Psoas muscle (tissue), 8 donors: ENCODE data around the gene CYP1A1. TPM values are rescaled to one million over a fixed set of nuclear protein-coding genes. Genes with fewer than 3 reads are reported as not detected.

Source experiments
- ATAC-seq, 4 donors: fragments of 200-7000 bp; cut with Tn5 transposase; one replicate each; pipeline ENCODE4 v1.9.1; 2020; ENCODE audit warnings: moderate library complexity in 3 of 4, mild to moderate bottlenecking in 2 of 4
- DNase-seq, 2 donors: peaks; one replicate each; pipeline ENCODE4 v3.0.0-alpha.2; 2020
- H3K27ac ChIP-seq: fragments of 200-600 bp; one replicate; pipeline ENCODE4 v1.8.0; 2022
- H3K27me3 ChIP-seq, 3 donors: fragments of 200-600 bp in 1 of 3; one replicate each; pipeline versions ENCODE4 v1.6.1 to v1.8.0; 2013 to 2022; ENCODE audit warnings: low read length in 2 of 3, mild to moderate bottlenecking in 2 of 3, moderate library complexity in 1 of 3; ENCODE audit not compliant: insufficient read depth in 3 of 3
- H3K36me3 ChIP-seq, 2 donors: fragments of 200-600 bp in 1 of 2; one replicate each; pipeline versions ENCODE4 v1.6.1 to v1.8.0; 2013 to 2022; ENCODE audit warnings: low read depth in 1 of 2, mild to moderate bottlenecking in 1 of 2, moderate library complexity in 1 of 2; ENCODE audit not compliant: insufficient read depth in 1 of 2
- H3K4me1 ChIP-seq: fragments of 200-600 bp; one replicate; pipeline ENCODE4 v1.8.0; 2022
- H3K4me3 ChIP-seq: fragments of 200-600 bp; one replicate; pipeline ENCODE4 v1.8.0; 2022; ENCODE audit warnings: mild to moderate bottlenecking
- H3K9me3 ChIP-seq: fragments of 200-600 bp; one replicate; pipeline ENCODE4 v1.8.0; 2022
- WGBS, 3 donors: extraction: QIAGEN DNeasy Blood & Tissue Kit; methylation state at CpG; one replicate each; pipeline versions ENCODE4 v1.1.6 to v1.1.7; 2013; 5-methylcytosine and 5-hydroxymethylcytosine counted together
- intact Hi-C, 2 donors: fragments of 100-400 bp; cut with DNase I; formaldehyde crosslinking; loops; one replicate each; pipeline versions ENCODE4 v1.11.0 to v1.14.2; 2022
- polyA plus RNA-seq, 3 donors: library from polyadenylated mRNA; stranded (reverse); fragments of 200-250 nt; gene quantifications; one replicate each; pipeline ENCODE4 v1.2.3, GENCODE V29; 2013
- total RNA-seq, 4 donors: library from RNA; stranded (reverse); fragmentation: NEBNext Ultra II Directional in 2 of 4; extraction: Animal tissue kit (Norgen Biotek cat#: 25700) in 2 of 4; gene quantifications; one replicate each; pipeline versions ENCODE4 v1.2.1 to v1.2.4, GENCODE V29; 2021 to 2023
- TF ChIP-seq, protein P1 (sequence below): fragments of 200-600 bp; IDR thresholded peaks from one replicate; pipeline ENCODE4 v1.8.0; 2022; ENCODE audit warnings: antibody characterized with exemption
- donor health status: healthy with polysubstance abuse.
- donor health status: DM: no; HTN: no; CAD: no; lungs with moderate emphysema.
- donor health status: Bipolar disorder and iron deficiency.
- donor health status: healthy.
- donor health status: DM: yes; HTN: yes; CAD: no.
- donor health status: DM: no; HTN: no; CAD: no.
- donor health status: DM: no; HTN: no; CAD: no.
- donor health status: DM: yes; HTN: yes; CAD: no.

Gene CYP1A1
- total and polyA plus RNA-seq, 7 donors, result 0.11 to 3.0 (median 0.61) TPM; not detected in 2

- 84 to 92% (median 85%) methylated on average over 15 of the region's 15 CpGs for WGBS, 3 donors
- ATAC-seq (no peak), DNase-seq (peak in 1 of 2 donors; percentile 23)
- TF ChIP-seq, protein P1, sequence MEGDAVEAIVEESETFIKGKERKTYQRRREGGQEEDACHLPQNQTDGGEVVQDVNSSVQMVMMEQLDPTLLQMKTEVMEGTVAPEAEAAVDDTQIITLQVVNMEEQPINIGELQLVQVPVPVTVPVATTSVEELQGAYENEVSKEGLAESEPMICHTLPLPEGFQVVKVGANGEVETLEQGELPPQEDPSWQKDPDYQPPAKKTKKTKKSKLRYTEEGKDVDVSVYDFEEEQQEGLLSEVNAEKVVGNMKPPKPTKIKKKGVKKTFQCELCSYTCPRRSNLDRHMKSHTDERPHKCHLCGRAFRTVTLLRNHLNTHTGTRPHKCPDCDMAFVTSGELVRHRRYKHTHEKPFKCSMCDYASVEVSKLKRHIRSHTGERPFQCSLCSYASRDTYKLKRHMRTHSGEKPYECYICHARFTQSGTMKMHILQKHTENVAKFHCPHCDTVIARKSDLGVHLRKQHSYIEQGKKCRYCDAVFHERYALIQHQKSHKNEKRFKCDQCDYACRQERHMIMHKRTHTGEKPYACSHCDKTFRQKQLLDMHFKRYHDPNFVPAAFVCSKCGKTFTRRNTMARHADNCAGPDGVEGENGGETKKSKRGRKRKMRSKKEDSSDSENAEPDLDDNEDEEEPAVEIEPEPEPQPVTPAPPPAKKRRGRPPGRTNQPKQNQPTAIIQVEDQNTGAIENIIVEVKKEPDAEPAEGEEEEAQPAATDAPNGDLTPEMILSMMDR, result no peak
- no peaks in the 10 kb centered on the region for H3K9me3 ChIP-seq
- no peaks in the 10 kb centered on the region for H3K4me1 ChIP-seq
- peaks cover 0 to 2% (median 0%) of the 10 kb centered on the region in 3 donors for H3K27me3 ChIP-seq
- H3K36me3 ChIP-seq, result no peaks in the 10 kb centered on the region
- intact Hi-C loops, result no loop called here
- H3K27ac ChIP-seq, result no peak overlapping the region
- no peak overlapping the region for H3K4me3 ChIP-seq
These were observed 38.1 kb upstream of the CYP1A1 start for GRCh38 chr15:74763416-74763815.

DNA sequence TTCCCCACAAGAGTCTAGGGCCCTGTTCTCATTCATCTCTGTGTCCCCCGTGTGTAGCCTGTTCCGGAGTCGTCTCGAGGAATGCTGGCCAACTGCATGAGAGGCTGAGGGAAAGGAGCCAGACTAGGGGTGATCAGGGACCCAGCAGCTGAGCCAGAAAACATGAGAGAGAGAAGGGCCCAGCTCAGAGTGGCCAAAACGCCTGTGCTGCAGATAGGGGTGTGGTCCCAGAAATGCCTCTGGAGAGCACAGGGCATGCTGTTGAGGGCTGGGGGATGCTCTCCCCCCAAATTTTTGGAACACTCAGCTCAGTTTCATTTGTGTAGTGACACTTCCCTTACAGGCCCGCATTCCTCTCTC lies 37.4 kb upstream of the CYP1A1 start:
- WGBS, 3 donors, result 23 to 33% (median 24%) methylated on average over 6 of the region's 6 CpGs
- ATAC-seq, result no peak

DNA sequence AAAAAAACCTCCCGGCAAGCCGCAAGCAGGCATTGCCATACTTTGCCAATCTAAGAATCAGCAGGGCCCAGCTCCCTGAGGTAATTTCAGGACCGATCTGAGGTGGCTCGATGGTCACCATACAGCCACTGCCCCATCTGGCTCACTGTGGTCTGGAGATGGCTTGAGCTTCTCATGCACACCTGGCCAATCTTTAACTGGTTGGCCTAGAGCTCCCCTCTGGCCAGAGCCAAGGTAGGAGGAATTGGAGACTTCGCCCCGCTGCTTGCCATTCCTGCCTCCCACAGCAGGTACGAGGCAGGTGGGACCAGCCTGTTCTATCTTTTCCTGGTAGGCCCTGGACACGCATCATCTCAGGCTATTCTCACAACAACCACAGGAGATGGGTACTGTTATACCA lies 33.4 kb upstream of the CYP1A1 start:
- ATAC-seq (no peak), DNase-seq (peak in 1 of 2 donors; percentile 31)
- H3K27ac ChIP-seq, result no peak overlapping the region
- H3K36me3 ChIP-seq, result no peaks in the 10 kb centered on the region
- WGBS, 3 donors, result 92 to 94% (median 92%) methylated on average over 8 of the region's 8 CpGs
- no peaks in the 10 kb centered on the region for H3K4me1 ChIP-seq
- H3K9me3 ChIP-seq, result no peaks in the 10 kb centered on the region
- H3K27me3 ChIP-seq, result peaks cover 0 to under 1% (median 0%) of the 10 kb centered on the region in 3 donors
- no peak overlapping the region for H3K4me3 ChIP-seq
- TF ChIP-seq, protein P1, result no peak
- intact Hi-C loops, result no loop called here

More for the DNA sequence above, 37.4 kb upstream of the CYP1A1 start:
- Histone ChIP-seq H3K4me3 (no peak overlapping the region), H3K27ac (no peak overlapping the region), H3K27me3 (peaks cover 0 to 2% (median 0%) of the 10 kb centered on the region in 3 donors), H3K9me3 (no peaks in the 10 kb centered on the region), H3K36me3 (no peaks in the 10 kb centered on the region), H3K4me1 (no peaks in the 10 kb centered on the region)
- DNase-seq, result no peak
- TF ChIP-seq, protein P1, result no peak
- intact Hi-C loops, result no loop called here

DNA sequence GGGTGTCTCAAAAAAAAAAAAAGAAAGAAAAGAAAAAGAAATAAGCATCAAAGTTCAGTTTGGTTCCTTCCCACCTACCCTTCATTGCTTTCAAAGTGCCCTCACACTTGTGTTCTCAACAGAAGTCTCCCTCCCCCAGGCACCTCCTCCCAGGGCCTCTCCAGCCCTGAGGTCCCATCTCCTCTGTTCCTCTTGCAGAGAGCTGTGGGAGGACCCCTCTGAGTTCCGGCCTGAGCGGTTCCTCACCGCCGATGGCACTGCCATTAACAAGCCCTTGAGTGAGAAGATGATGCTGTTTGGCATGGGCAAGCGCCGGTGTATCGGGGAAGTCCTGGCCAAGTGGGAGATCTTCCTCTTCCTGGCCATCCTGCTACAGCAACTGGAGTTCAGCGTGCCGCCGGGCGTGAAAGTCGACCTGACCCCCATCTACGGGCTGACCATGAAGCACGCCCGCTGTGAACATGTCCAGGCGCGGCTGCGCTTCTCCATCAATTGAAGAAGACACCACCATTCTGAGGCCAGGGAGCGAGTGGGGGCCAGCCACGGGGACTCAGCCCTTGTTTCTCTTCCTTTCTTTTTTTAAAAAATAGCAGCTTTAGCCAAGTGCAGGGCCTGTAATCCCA lies 29.4 kb upstream of the CYP1A1 start:
- intact Hi-C loops, result no loop called here
- no peaks in the 10 kb centered on the region for H3K27me3 ChIP-seq
- H3K36me3 ChIP-seq, result no peaks in the 10 kb centered on the region
- DNase-seq (peak in 1 of 2 donors; percentile 26), ATAC-seq (no peak)
- TF ChIP-seq, protein P1, result no peak
- no peaks in the 10 kb centered on the region for H3K9me3 ChIP-seq
- H3K4me1 ChIP-seq, result no peaks in the 10 kb centered on the region
- 68 to 76% (median 73%) methylated on average over 20 of the region's 20 CpGs for WGBS, 3 donors
- no peak overlapping the region for H3K27ac ChIP-seq
- no peak overlapping the region for H3K4me3 ChIP-seq

- Histone ChIP-seq H3K27me3 (no peaks in the 10 kb centered on the region), H3K4me3 (no peak overlapping the region), H3K9me3 (no peaks in the 10 kb centered on the region), H3K27ac (no peak overlapping the region), H3K4me1 (no peaks in the 10 kb centered on the region), H3K36me3 (no peaks in the 10 kb centered on the region)
- intact Hi-C loops, result no loop called here
- 33 to 47% (median 36%) methylated on average over 5 of the region's 5 CpGs for WGBS, 3 donors
- TF ChIP-seq, protein P1, result no peak
- ATAC-seq (no peak), DNase-seq (no peak)
These were observed 27.2 kb upstream of the CYP1A1 start for GRCh38 chr15:74752531-74752930.
